ENCODE measurements around the gene ST6GALNAC4. TPM values are rescaled to one million over a fixed set of nuclear protein-coding genes. Genes with fewer than 3 reads are reported as not detected.

Gene ST6GALNAC4
- total and polyA plus RNA-seq, 9 of the 15 experiments (the other 6 are each of a cell fraction or from before 2014, with no cell fraction given): 2.6 to 43.1 (median 15.4) TPM

- TF ChIP-seq FOXK2 (conservative IDR thresholded peaks at IDR 0.05 in 1 of 2, IDR thresholded peaks at IDR 0.05 in 1 of 2; ENCODE audit: low read depth in 2 of 2) (no peak; a peak in 1 of 4 replicates), ZFPM2 (CRISPR knock-in tag; IDR thresholded peaks at IDR 0.05) (no peak), HLTF (IDR thresholded peaks at IDR 0.05) (0 out of 2 replicates have a peak, but pooled peaks have one; percentile 36), CREB1 (IDR thresholded peaks at IDR 0.05) (no peak), CREB1 (CRISPR knock-in tag; IDR thresholded peaks at IDR 0.05) (peak; percentile 29; the same call in 1 of the 2 replicates), RCOR1 (IDR thresholded peaks at IDR 0.05; ENCODE audit: borderline replicate concordance in 1 of 2, low read depth in 2 of 2, low read length in 2 of 2) (peak in 1 of 2 experiments; percentile 82; a peak in 3 of 4 replicates), POLR2AphosphoS5 (IDR thresholded peaks at IDR 0.05; ENCODE audit: control insufficient read depth, insufficient read depth, low read depth, low read length) (peak; percentile 61; the same call in 1 of the 2 replicates), ZFP36 (IDR thresholded peaks at IDR 0.05; ENCODE audit: low read depth, low read length, partially characterized antibody) (peak; percentile 41), SMARCA5 (IDR thresholded peaks at IDR 0.05) (peak; percentile 77), EP400 (IDR thresholded peaks at IDR 0.05) (no peak), HDAC2 (IDR thresholded peaks at IDR 0.05) (peak; percentile 52; the same call in 1 of the 2 replicates), MAFF (IDR thresholded peaks at IDR 0.05; ENCODE audit: low read length) (peak; percentile 72; the same call in 1 of the 2 replicates), NBN (IDR thresholded peaks at IDR 0.05; ENCODE audit: low read depth) (peak; percentile 54; the same call in 1 of the 2 replicates), NFE2 (IDR thresholded peaks at IDR 0.05; ENCODE audit: low read depth) (peak; percentile 96), ARID3A (IDR thresholded peaks at IDR 0.05; ENCODE audit: borderline replicate concordance, low read depth, low read length) (no peak), CHD2 (IDR thresholded peaks at IDR 0.05; ENCODE audit: low read depth, low read length) (no peak), HDAC1 (IDR thresholded peaks at IDR 0.05) (peak in 1 of 2 experiments; percentile 79; a peak in 1 of 4 replicates), CXXC5 (CRISPR knock-in tag; IDR thresholded peaks at IDR 0.05) (peak; percentile 22; the same call in 1 of the 2 replicates), ARNT (IDR thresholded peaks at IDR 0.05) (peak in 1 of 2 experiments; percentile 66; a peak in 3 of 4 replicates), SUPT5H (IDR thresholded peaks at IDR 0.05) (0 out of 2 replicates have a peak, but pooled peaks have one; percentile 33), CREM (IDR thresholded peaks at IDR 0.05; ENCODE audit: low read depth) (peak; percentile 63), TAL1 (IDR thresholded peaks at IDR 0.05) (peak; percentile 28; the same call in 1 of the 2 replicates), SMARCA4 (IDR thresholded peaks at IDR 0.05) (0 out of 2 replicates have a peak, but pooled peaks have one; percentile 56)
- TF ChIP-seq, protein P1, sequence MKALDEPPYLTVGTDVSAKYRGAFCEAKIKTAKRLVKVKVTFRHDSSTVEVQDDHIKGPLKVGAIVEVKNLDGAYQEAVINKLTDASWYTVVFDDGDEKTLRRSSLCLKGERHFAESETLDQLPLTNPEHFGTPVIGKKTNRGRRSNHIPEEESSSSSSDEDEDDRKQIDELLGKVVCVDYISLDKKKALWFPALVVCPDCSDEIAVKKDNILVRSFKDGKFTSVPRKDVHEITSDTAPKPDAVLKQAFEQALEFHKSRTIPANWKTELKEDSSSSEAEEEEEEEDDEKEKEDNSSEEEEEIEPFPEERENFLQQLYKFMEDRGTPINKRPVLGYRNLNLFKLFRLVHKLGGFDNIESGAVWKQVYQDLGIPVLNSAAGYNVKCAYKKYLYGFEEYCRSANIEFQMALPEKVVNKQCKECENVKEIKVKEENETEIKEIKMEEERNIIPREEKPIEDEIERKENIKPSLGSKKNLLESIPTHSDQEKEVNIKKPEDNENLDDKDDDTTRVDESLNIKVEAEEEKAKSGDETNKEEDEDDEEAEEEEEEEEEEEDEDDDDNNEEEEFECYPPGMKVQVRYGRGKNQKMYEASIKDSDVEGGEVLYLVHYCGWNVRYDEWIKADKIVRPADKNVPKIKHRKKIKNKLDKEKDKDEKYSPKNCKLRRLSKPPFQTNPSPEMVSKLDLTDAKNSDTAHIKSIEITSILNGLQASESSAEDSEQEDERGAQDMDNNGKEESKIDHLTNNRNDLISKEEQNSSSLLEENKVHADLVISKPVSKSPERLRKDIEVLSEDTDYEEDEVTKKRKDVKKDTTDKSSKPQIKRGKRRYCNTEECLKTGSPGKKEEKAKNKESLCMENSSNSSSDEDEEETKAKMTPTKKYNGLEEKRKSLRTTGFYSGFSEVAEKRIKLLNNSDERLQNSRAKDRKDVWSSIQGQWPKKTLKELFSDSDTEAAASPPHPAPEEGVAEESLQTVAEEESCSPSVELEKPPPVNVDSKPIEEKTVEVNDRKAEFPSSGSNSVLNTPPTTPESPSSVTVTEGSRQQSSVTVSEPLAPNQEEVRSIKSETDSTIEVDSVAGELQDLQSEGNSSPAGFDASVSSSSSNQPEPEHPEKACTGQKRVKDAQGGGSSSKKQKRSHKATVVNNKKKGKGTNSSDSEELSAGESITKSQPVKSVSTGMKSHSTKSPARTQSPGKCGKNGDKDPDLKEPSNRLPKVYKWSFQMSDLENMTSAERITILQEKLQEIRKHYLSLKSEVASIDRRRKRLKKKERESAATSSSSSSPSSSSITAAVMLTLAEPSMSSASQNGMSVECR (CRISPR knock-in tag; IDR thresholded peaks at IDR 0.05): peak; percentile 55
- TF ChIP-seq, protein P2, sequence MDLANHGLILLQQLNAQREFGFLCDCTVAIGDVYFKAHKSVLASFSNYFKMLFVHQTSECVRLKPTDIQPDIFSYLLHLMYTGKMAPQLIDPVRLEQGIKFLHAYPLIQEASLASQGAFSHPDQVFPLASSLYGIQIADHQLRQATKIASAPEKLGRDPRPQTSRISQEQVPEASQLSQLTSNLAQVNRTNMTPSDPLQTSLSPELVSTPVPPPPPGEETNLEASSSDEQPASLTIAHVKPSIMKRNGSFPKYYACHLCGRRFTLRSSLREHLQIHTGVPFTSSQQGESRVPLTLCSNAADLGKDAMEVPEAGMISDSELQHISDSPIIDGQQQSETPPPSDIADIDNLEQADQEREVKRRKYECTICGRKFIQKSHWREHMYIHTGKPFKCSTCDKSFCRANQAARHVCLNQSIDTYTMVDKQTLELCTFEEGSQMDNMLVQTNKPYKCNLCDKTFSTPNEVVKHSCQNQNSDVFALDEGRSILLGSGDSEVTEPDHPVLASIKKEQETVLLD (IDR thresholded peaks at IDR 0.05): peak; percentile 42; the same call in 1 of the 2 replicates
Measured at GRCh38 chr9:127935765-127936221, 19.0 kb upstream of the ST6GALNAC4 start (continued).
